H1 (cell line): ENCODE measurements around the gene STX7. TPM values are rescaled to one million over a fixed set of nuclear protein-coding genes. Genes with fewer than 3 reads are reported as not detected.

Source experiments
- ATF2 ChIP-seq: IDR thresholded peaks from 2 replicates; pipeline ENCODE4 v1.6.1; 2012; ENCODE audit warnings: low read length, inconsistent platforms
- CHD1 ChIP-seq: IDR thresholded peaks from 2 replicates; pipeline ENCODE4 v1.6.1; 2012; ENCODE audit warnings: low read depth, low read length, improper control_type of control experiment
- CHD2 ChIP-seq: IDR thresholded peaks from 2 replicates; pipeline ENCODE4 v1.6.1; 2012; ENCODE audit warnings: low read length, improper control_type of control experiment
- GABPA ChIP-seq: IDR thresholded peaks from 2 replicates; pipeline ENCODE4 v1.6.1; 2011; ENCODE audit warnings: mild to moderate bottlenecking, low read length, moderate library complexity, borderline replicate concordance; ENCODE audit not compliant: insufficient read depth
- SP1 ChIP-seq: IDR thresholded peaks from 2 replicates; pipeline ENCODE4 v1.6.1; 2011; ENCODE audit warnings: low read depth, low read length
- YY1 ChIP-seq: IDR thresholded peaks from 2 replicates; pipeline ENCODE4 v1.6.1; 2011; ENCODE audit warnings: low read depth, mild to moderate bottlenecking, low read length
- polyA plus RNA-seq, 7 experiments: library from polyadenylated mRNA; depleted of rRNA in 3 of 7; stranded (reverse) in 5 of 7; unstranded in 2 of 7; fragments of >200 nt in 5 of 7; fragments of 200-250 nt in 2 of 7; gene quantifications; 1 replicate in 5 of 7; 2 replicates in 1 of 7; 4 replicates in 1 of 7; pipeline versions ENCODE4 v1.2.1 to v1.2.3, GENCODE V29; 2011 to 2013; ENCODE audit warnings: missing spikeins in 2 of 7, mixed read lengths in 2 of 7
- small RNA-seq: library from polyadenylated mRNA; stranded (forward); fragments of <200 nt; extraction: miRNeasy Mini kit (QIAGEN cat#:217004); gene quantifications from one replicate; pipeline ENCODE3, GENCODE V24; 2013; ENCODE audit not compliant: insufficient read depth
- total RNA-seq: library from RNA; stranded (reverse); fragmentation: NEBNext Ultra II Directional; extraction: Animal tissue kit (Norgen Biotek cat#: 25700); gene quantifications from 2 replicates; pipeline ENCODE4 v1.2.1, GENCODE V29; 2021

Gene STX7
- total and polyA plus RNA-seq, 2 of the 8 experiments (the other 6 are each of a cell fraction or from before 2014, with no cell fraction given) = 5.7 to 27.9 TPM

- TF ChIP-seq CHD1 (no peak), GABPA (no peak), ATF2 (no peak), CHD2 (no peak), YY1 (no peak), SP1 (no peak)
- TF ChIP-seq, all 59 proteins: peak for 0
Measured at GRCh38 chr6:132399376-132400074, 113.4 kb downstream of the STX7 start (continued).

Small RNA genes within 50 kb of the gene (small RNA-seq; reads per million reads assigned to genes)
- not detected for gene TAAR7P

Other genes starting within 250 kb of the STX7 start
- 1.4 and 1.6 TPM in 2 replicates for gene MOXD1, start 111.6 kb downstream of the STX7 start, total RNA-seq
- 1.7 and 3.5 TPM in 2 replicates for gene MOXD1, start 111.6 kb downstream of the STX7 start, polyA plus RNA-seq (2011; rRNA removed)
- gene TAAR9, start 25.2 kb upstream of the STX7 start, total RNA-seq = not detected in 2 replicates
- gene TAAR9, start 25.2 kb upstream of the STX7 start, polyA plus RNA-seq (2011; rRNA removed) = not detected in 2 replicates
- not detected in 2 replicates for gene TAAR8, start 39.6 kb upstream of the STX7 start, total RNA-seq
- not detected in 2 replicates for gene TAAR8, start 39.6 kb upstream of the STX7 start, polyA plus RNA-seq (2011; rRNA removed)
- gene TAAR6, start 57.2 kb upstream of the STX7 start, total RNA-seq = not detected in 2 replicates
- 0.06 TPM in 2 replicates for gene TAAR6, start 57.2 kb upstream of the STX7 start, polyA plus RNA-seq (2011; rRNA removed)
- gene TAAR5, start 76.6 kb upstream of the STX7 start, total RNA-seq = not detected in 2 replicates
- not detected in 2 replicates for gene TAAR5, start 76.6 kb upstream of the STX7 start, polyA plus RNA-seq (2011; rRNA removed)
- not detected in 2 replicates for gene TAAR2, start 111.2 kb upstream of the STX7 start, total RNA-seq
- gene TAAR2, start 111.2 kb upstream of the STX7 start, polyA plus RNA-seq (2011; rRNA removed) = not detected in 2 replicates
- gene TAAR1, start 146.1 kb upstream of the STX7 start, total RNA-seq = not detected in 2 replicates
- not detected in 2 replicates for gene TAAR1, start 146.1 kb upstream of the STX7 start, polyA plus RNA-seq (2011; rRNA removed)
- not detected in 2 replicates for gene VNN1, start 200.9 kb upstream of the STX7 start, total RNA-seq
- not detected in 2 replicates for gene VNN1, start 200.9 kb upstream of the STX7 start, polyA plus RNA-seq (2011; rRNA removed)
- not detected in 2 replicates for gene VNN2, start 244.8 kb upstream of the STX7 start, total RNA-seq
- not detected in 2 replicates for gene VNN2, start 244.8 kb upstream of the STX7 start, polyA plus RNA-seq (2011; rRNA removed)